Neutrophil (primary cell): Measurements from ENCODE around the gene PACSIN1.

ENCODE experiments used
- H3K27ac ChIP-seq: fragments of 200-600 bp; sonication (generic); 2 replicates; pipeline ENCODE4 v1.5.1; 2016; ENCODE audit warnings: mild to moderate bottlenecking, moderate library complexity
- H3K27me3 ChIP-seq: fragments of 200-600 bp; sonication (generic); 2 replicates; pipeline ENCODE4 v1.6.0; 2016; ENCODE audit warnings: mild to moderate bottlenecking
- H3K36me3 ChIP-seq: fragments of 200-600 bp; sonication (generic); 2 replicates; pipeline ENCODE4 v1.5.1; 2017
- H3K4me1 ChIP-seq, 2 experiments: fragments of 200-600 bp in 1 of 2; sonication (generic) in 1 of 2; 1 replicate in 1 of 2; 2 replicates in 1 of 2; pipeline versions ENCODE4 v1.5.1 to v1.6.1; 2013 to 2016; ENCODE audit warnings: low read depth in 1 of 2, low read length in 1 of 2, mild to moderate bottlenecking in 1 of 2, moderate library complexity in 1 of 2; ENCODE audit not compliant: control insufficient read depth in 1 of 2, insufficient read depth in 1 of 2
- H3K4me3 ChIP-seq, 2 experiments: fragments of 200-600 bp in 1 of 2; sonication (generic) in 1 of 2; 1 replicate in 1 of 2; 2 replicates in 1 of 2; pipeline ENCODE4 v1.5.1; 2013 to 2016; ENCODE audit warnings: low read depth in 1 of 2, low read length in 1 of 2, mild to moderate bottlenecking in 1 of 2, moderate library complexity in 1 of 2
- H3K9me3 ChIP-seq: fragments of 200-600 bp; sonication (generic); 2 replicates; pipeline ENCODE4 v1.5.1; 2016
- TF ChIP-seq, protein P1 (sequence below): fragments of 200-600 bp; sonication (generic); IDR thresholded peaks from 2 replicates; pipeline ENCODE4 v1.5.1; 2016; ENCODE audit warnings: antibody characterized with exemption

The PACSIN1 gene, protein sequence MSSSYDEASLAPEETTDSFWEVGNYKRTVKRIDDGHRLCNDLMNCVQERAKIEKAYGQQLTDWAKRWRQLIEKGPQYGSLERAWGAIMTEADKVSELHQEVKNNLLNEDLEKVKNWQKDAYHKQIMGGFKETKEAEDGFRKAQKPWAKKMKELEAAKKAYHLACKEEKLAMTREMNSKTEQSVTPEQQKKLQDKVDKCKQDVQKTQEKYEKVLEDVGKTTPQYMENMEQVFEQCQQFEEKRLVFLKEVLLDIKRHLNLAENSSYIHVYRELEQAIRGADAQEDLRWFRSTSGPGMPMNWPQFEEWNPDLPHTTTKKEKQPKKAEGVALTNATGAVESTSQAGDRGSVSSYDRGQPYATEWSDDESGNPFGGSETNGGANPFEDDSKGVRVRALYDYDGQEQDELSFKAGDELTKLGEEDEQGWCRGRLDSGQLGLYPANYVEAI

DNA sequence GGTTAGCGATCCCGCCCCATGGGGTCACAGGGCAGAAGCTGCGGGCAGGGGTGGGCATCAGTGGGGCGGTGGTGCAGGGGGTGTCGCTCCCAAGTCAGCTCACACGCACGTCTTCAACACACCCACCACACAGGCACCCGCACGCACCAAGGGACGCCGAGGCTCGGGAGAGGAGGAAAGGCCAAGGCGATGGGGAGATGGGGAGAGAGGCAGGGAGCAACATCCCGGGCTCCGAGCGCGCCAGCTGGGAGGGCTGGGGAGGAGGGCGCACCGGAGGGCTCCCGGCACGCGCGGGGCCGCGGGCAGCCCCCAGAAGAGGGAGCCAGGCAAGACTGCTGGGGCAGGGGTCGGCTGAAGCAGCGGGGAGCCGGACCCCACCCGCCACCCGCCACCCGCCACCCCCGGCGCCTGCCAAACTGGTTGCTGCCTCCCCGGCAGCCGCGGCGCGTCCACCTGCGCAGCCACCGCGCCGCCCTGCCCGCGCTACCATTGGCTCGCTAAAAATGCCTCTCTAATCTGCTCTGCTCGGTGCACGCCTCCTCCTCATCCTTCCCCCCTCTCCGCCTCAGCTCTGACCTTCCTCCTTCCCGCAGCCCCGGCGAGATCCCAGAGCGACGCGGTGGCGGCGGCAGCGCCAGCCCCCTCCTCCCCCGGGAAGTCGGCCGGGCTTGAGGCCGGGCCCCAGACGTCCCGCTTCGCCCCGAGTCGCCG lies at the start of gene PACSIN1:
Gene PACSIN1, plus strand, starts transcription at position 546 of the 711 bp plus-strand sequence. CDS start 60,230 bp downstream, outside the sequence.
- no peaks in the 10 kb centered on the region for H3K9me3 ChIP-seq
- H3K4me1 ChIP-seq, result peaks cover 0 to 5% of the 10 kb centered on the region in 2 experiments
- H3K27ac ChIP-seq, result no peak within 1 kb of the TSS
- H3K27me3 ChIP-seq, result peaks cover 55% of the 10 kb centered on the region
- no peaks in the 10 kb centered on the region for H3K36me3 ChIP-seq
- no peak within 1 kb of the TSS for H3K4me3 ChIP-seq
- TF ChIP-seq, protein P1, sequence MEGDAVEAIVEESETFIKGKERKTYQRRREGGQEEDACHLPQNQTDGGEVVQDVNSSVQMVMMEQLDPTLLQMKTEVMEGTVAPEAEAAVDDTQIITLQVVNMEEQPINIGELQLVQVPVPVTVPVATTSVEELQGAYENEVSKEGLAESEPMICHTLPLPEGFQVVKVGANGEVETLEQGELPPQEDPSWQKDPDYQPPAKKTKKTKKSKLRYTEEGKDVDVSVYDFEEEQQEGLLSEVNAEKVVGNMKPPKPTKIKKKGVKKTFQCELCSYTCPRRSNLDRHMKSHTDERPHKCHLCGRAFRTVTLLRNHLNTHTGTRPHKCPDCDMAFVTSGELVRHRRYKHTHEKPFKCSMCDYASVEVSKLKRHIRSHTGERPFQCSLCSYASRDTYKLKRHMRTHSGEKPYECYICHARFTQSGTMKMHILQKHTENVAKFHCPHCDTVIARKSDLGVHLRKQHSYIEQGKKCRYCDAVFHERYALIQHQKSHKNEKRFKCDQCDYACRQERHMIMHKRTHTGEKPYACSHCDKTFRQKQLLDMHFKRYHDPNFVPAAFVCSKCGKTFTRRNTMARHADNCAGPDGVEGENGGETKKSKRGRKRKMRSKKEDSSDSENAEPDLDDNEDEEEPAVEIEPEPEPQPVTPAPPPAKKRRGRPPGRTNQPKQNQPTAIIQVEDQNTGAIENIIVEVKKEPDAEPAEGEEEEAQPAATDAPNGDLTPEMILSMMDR, result no peak

DNA sequence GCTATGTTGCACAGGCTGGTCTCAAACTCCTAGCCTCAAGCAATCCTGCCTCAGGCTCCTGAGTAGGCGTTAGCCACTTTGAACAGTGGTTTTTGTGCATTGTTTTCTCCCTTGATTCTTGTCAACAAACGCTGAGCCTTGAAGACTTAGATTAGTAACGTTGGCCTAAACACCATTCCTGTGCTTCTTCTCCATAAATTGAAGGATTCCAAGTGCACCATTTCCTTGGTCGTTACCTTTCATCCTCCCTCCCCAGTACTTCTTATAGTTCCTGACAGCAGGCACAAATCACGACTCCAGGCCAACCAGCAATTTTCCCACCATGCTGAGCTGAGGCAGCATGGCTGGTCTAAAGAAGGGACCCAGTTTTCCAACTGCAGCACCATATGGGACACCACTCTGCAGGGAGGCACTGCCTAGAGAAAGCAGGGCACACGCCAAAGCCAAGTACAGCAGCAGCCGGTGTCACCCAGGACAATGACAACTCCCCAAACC lies 49.0 kb upstream of the PACSIN1 start:
- H3K27ac ChIP-seq, result no peak overlapping the region
- TF ChIP-seq, protein P1, result no peak
- peaks cover 58% of the 10 kb centered on the region for H3K36me3 ChIP-seq
- H3K9me3 ChIP-seq, result no peaks in the 10 kb centered on the region
- no peaks in the 10 kb centered on the region for H3K27me3 ChIP-seq
- no peak overlapping the region for H3K4me3 ChIP-seq
- peaks cover 0 to 5% of the 10 kb centered on the region in 2 experiments for H3K4me1 ChIP-seq

DNA sequence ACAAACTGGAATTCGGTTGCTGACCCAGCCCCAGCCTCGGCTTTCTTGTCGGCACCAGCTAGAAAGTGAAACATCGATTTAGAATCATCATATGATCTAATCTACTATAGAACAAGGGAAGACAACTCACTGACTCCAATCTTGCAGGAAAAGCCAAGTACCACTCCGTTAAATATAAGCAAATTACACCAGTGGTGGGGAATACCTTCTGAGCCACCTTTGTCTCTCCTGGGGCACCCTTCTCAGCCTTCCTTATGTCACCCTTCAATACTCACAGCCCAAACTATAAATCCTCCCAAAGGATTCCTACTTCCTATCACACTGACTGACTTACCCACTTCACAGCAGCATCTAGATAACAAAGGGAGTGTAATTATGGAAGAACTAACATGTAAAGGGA lies 47.5 kb upstream of the PACSIN1 start:
- TF ChIP-seq, protein P1, result no peak
- Histone ChIP-seq H3K4me1 (peaks cover 0 to 5% of the 10 kb centered on the region in 2 experiments), H3K27ac (no peak overlapping the region)

DNA sequence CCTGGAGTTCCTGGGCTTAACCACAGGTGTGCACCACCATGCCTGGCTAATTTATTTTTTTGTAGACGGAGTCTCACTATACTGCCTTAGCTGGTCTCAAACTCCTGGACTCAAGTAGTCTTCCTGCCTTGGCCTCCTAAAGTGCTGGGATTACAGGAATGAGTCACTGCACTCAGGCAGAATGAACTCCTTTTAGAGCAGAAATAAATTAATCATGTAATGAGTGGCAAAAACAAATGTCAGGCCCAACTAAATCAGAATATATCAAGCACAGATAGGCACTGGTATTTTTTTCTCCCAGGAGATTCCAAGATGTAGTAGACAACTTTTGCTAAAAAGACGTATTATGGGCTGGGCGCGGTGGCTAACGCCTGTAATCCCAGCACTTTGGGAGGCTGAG lies 42.6 kb upstream of the PACSIN1 start:
- no peaks in the 10 kb centered on the region for H3K27me3 ChIP-seq
- H3K4me3 ChIP-seq, result no peak overlapping the region
- H3K36me3 ChIP-seq, result peaks cover 63% of the 10 kb centered on the region
- H3K27ac ChIP-seq, result no peak overlapping the region
- peaks cover 12 to 16% of the 10 kb centered on the region in 2 experiments for H3K4me1 ChIP-seq
- TF ChIP-seq, protein P1, result no peak
- H3K9me3 ChIP-seq, result no peaks in the 10 kb centered on the region

More for the DNA sequence above, 47.5 kb upstream of the PACSIN1 start:
- H3K9me3 ChIP-seq, result no peaks in the 10 kb centered on the region
- no peaks in the 10 kb centered on the region for H3K27me3 ChIP-seq
- no peak overlapping the region for H3K4me3 ChIP-seq
- peaks cover 72% of the 10 kb centered on the region for H3K36me3 ChIP-seq

DNA sequence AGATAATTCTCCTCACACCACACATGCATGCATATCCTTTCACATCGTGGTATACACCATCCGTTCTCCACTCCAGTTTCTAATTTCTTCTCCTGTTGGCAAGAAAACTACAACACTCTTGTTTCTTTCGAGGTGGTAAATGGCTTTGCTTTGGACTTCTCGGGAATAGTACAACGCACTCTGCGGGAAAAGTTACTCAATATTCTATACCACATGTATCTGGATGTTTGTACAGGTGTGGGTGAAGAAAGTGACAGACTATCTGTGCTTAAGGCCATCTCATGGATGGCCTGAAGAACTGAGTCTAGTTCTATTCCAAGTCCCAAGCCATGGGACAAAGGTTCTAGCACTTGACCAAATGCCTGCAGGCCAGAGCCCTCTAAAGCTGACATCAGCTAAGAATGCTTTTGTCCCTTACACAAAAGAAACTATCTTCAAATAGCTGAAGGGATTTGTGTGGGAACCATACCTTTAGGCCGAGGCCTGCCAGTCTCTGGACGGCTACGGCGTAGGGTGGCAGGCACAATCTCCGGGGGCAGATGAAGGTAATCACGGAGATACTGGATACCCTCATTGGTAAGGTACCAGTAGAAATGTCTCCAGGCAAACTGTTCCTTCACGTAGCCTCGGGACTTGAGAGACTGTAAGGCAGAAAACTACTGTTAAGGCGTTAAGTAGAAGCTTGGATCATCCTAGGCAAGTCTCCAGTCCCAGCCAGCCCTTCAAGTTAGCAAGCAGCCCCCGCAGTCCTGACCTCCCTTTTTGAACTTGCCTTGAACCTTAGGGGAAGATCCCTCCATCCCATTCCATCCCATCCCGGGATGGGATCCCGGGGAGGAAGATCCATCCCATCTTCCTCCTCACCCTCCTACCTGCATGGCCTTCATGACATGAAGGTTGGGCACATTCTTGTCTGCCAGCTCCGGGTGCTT lies 41.4 kb upstream of the PACSIN1 start:
- Histone ChIP-seq H3K4me3 (peak overlapping the region; percentile 68 to 84), H3K27ac (no peak overlapping the region), H3K27me3 (no peaks in the 10 kb centered on the region), H3K9me3 (no peaks in the 10 kb centered on the region), H3K4me1 (peaks cover 12 to 16% of the 10 kb centered on the region in 2 experiments), H3K36me3 (peaks cover 51% of the 10 kb centered on the region)
- TF ChIP-seq, protein P1, result no peak
